Inflammatory macrophage (primary cell): ENCODE measurements around the gene C22orf31.
"Not testable (repeated sequence)": the region's sequence is repeated elsewhere in the genome, so short reads cannot be mapped to it uniquely, and the experiment has no call there.

Experiments used
- DNase-seq, 2 donors: peaks; one replicate each; pipeline ENCODE4 v3.0.0-alpha.2; 2020 to 2022

C22orf31 gene

DNA sequence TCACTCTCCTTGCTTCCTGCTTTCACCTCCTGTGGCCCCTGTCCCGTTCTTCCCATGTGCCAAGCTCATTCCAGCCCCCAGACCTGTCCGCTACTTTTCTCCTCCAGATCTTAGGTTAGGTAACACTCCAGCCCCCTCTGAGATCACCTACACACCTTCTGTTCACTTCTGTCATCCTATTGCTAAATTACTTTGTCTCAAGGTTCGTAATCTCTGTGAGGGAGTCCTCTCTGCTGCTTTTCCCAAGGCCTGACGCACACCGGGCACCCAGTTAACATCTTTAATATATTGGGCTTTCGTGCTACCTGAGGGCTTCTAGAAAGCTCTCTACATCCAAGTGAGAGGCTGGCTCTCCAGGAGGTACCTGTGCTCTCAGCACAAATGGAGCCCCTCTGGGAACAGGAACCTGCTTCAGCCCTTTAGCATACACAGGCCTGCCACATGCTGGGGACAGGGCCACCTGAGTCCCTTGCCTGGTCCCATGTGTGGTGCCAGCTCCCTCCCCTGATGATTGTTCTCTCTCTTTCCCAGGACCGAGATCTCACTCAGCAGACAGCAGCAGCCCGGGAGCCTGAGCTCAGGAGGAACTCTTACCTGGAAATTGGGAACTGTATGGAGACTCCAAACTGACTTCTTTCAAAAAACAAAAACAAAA, 8.5 kb downstream of the C22orf31 start:
- no peak for DNase-seq

DNA sequence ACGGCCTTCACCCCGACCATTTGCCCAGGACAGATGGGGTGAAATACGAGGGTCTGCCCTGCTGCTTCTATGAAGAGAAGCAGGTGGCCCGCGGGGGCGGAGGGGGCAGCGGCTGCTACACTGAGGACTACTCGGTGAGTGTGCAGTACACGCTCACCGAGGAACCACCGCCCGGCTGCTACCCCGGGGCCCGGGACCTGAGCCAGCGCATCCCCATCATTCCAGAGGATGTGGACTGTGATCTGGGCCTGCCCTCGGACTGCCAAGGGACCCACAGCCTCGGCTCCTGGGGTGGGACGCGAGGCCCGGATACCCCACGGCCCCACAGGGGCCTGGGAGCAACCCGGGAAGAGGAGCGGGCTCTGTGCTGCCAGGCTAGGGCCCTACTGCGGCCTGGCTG, 11.2 kb downstream of the C22orf31 start:
- DNase-seq: no peak

DNA sequence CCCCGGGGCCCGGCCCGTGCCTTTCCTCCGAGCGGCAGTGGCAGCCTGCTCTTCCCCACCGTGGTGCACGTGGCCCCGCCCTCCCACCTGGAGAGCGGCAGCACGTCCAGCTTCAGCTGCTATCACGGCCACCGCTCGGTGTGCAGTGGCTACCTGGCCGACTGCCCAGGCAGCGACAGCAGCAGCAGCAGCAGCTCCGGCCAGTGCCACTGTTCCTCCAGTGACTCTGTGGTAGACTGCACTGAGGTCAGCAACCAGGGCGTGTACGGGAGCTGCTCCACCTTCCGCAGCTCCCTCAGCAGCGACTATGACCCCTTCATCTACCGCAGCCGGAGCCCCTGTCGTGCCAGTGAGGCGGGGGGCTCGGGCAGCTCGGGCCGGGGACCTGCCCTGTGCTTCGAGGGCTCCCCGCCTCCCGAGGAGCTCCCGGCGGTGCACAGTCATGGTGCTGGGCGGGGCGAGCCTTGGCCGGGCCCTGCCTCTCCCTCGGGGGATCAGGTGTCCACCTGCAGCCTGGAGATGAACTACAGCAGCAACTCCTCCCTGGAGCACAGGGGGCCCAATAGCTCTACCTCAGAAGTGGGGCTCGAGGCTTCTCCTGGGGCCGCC, 11.9 kb downstream of the C22orf31 start:
- no peak for DNase-seq

DNA sequence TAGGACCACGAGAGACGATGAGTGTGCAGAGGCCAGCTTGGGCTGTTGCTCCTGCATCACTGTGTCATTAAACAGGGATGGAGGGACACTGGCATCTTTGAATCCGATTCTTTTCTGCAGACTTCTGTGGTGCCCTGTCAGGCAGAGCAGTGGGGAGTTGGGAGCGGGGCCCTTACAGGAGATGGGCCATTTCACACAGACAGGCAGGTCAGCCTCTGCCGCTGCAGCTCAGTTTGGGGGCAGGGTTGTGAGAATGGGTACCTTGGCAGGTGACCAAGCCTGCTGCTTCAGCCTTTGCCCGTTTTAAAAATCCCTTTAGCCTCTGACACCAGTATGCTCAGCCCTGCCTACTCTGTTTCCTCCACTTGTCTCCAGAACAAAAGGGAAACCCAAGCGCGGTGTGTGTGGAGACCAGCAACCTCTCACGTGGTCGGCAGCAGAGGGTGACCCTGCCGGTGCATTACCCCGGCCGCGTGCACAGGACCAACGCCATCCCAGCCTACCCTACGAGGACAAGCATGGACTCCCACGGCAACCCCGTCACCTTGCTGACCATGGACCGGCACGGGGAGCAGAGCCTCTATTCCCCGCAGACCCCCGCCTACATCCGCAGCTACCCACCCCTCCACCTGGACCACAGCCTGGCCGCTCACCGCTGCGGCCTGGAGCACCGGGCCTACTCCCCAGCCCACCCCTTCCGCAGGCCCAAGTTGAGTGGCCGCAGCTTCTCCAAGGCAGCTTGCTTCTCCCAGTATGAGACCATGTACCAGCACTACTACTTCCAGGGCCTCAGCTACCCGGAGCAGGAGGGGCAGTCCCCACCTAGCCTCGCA, 12.6 kb downstream of the C22orf31 start:
- no peak for DNase-seq

DNA sequence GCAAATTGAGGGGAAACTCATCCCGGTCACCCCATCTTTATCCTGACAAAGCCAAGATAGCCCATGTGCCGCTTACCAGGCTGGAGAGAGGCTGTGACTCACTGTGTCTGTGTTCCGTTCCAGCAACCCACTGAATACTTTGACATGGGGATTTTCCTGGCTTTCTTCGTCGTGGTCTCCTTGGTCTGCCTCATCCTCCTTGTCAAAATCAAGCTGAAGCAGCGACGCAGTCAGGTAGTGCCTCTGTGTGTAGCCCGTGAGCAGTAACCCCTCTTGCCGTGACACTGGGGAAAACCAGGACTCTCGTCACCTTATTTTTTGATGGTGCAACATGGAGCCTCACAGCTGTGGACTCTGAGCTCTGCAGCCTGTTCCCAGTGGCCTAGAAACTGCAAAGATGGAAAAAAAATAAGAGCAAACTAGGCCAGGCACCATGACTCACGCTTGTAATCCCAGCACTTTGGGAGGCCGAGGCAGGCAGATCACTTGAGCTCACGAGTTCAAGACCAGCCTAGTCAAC, 16.9 kb downstream of the C22orf31 start:
- no peak for DNase-seq

DNA sequence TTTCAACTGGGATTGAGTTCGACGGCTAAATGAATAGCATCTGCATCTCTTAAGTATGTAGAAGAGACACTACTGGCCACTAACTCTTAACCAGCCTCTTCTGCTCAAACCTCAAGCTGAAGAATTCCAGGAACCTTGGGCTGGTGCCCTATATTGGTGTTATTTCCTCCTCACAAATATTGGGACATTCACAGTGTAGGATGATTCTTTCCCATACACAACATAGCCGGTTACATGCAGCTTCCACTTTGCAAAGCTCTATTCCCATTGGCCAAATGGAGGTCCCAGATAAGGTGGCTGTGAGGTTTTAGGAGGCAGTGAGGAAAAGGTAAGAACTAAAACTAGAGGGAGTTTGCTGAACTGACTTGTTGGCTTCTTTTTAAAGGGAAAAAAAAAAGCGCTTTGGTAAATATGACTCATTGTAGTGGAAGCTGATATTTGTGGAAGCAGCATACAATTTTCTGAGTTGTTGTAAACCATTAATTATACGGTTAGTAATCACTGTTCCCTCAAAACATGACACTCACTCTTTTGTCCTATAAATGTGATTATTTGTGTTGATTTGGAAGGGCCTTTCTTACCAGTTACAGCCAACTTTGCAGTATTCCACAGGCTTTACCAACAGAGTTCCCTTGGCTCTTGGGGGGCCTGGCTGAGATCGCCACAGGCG, 17.6 kb downstream of the C22orf31 start:
- no peak for DNase-seq

DNA sequence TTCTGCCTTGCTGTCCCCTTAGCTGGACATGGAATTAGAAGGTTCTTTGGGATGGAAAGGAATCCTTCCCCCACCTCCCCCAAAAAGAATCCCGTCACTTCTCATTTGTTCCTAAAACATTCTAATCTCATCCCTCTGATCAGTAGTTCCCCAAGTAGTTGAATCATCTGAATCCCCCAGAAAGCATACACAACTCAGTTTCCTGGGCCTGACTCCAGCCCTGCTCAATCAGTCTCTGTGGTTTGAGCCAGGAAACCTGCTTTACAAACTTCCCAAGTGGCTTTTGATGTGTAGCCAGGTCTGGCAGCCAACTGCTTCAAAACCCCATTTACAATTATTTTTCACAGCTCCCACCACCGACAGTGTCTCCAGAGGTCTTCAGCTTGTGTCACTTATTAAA, 20.2 kb downstream of the C22orf31 start:
- DNase-seq: no peak

DNA sequence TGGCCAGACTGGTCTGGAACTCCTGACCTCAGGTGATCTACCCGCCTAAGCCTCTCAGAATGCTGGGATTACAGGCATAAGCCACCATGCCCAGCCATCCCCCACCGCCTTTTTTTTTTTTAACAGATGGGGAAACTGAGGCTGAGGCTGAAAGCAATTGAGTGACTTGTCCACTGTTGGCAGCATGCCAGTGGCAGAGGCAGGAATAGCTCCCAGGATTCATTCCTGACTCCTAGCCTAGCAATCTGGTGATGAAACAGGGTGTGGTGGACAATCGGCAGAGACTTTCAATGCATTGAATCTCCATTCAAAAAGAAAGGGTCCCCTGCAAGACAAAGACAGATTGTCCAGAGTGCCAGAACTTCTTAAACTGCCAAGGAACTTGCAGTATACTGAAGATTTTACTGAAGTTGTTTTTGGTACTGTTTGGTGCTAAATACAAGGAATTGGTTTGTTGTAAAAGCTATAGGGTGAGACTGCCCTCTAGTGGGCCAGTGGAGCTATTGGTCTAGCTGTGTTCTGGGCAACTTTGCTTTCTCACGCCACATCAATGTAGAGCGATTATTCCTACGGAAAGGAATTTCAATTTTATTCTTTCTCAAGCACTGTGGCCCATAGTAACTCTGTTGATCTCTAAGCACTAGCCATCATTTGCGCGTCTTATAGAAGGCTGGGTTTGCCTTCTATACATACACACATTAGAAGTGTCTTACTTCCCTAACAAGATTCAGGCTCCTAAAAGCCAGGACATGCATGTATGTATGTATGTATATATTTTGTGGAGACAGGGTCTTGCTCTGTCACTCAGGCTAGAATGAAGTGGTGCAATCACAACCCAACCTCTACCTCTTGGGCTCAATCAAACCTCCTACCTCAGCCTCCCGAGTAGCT, 21.0 kb downstream of the C22orf31 start:
- peak; percentile 65 to 75 for DNase-seq

DNA sequence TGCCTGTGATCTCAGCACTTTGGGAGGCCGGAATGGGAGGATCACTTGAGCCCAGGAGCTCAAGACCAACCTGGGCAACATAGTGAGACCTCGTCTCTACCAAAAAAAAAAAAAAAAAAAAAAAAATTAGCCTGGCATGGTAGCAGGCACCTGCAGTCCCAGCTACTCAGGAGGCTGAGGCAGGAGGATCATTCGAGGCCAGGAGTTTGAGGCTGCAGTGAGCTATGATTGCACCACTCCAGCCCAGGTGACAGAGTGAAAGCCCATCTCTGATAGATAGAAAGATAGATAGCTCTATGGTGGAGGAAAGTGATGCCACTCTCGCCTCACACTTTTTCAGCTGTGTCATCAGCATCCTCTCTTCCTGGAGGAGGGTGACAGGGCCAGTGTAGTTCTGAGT, 21.9 kb downstream of the C22orf31 start:
- DNase-seq: not testable (repeated sequence)

DNA sequence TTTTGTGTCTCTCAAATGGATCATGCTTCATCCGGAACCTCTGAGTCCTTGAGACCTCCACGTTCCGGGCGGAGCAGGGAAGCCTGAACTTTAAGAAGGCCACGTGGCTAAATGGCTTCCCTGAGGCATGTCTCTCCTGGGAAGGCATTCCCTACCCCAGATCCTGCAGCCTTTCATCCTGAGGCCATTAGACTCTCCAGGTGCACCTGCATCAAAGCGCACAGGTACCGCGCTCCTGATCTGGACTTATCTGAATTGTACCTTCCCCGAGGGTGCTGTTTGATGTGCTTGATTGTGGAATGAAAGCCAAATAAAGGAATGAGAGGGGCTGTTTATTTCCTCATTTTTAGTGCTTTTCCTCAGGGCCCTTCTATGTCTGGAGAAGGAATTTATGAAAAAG, 22.5 kb downstream of the C22orf31 start:
- no peak for DNase-seq

DNA sequence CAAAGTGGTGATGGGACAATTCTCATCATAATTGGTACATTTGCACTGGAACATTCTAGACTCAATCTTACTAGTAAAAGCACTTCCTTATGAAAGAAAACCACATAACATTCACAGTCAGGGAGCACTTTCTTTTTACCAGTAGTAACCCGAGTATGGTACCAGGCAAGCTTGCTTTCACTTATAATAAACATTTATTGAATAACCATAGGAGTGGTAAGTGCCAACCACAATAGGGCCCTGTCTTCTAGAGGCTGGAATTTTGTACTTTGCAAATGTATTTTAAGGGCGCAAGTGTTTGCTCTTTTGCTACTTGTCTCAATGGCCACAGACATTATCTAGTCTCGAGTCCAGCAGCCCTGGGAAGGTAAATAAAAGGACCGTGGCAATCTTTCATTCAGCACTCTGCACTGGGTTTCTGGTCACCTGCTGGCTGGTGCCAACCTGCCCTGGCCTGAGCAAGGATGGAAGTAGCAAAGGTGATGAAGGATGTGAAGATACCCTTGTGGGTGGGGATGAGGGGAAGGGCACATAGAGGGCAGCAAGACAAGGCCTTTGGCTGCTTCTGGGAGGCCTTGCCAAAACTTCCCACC, 24.2 kb downstream of the C22orf31 start:
- DNase-seq: no peak

DNA sequence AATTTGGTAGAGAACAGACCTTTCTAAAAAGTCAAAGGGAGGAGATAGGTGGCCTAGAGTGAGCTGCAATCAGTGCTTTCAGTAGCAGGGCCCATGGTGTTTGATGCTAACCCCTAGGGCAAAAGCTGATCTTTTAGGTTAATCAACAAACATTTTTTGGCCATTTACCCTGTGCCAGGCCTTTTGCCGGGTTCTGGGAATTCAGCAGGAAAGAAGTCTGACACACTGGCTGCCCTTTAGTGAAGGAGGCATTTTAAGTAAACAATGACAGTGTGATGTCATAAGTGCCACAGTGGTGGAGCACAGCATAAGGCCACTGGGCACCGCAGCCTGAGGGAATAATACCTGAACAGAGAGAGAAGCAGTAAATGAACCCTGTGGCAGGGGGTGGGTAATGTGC, 29.0 kb downstream of the C22orf31 start:
- DNase-seq: no peak

DNA sequence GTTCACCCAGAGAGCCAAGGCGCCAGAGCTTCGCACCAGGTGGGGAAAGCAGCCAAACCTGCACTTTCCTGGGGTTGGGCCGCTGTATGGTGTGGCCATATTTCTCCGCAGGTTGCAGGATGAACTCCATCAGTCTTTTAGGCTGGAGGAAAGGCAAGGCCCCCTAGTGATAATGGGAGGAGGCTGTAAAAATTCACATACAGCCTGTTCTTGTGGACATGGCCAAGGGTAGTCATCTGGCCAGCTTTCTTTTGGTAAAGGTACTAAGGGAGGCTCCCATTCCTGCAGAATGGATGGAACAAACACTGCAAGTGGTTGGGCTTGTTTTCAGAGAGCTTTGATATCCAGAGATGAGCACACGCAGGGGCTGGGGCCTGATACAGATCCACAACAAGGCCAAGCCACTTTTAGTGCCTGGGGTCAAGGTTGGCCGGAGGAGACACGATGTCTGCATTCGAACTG, 29.6 kb downstream of the C22orf31 start:
- DNase-seq: no peak

DNA sequence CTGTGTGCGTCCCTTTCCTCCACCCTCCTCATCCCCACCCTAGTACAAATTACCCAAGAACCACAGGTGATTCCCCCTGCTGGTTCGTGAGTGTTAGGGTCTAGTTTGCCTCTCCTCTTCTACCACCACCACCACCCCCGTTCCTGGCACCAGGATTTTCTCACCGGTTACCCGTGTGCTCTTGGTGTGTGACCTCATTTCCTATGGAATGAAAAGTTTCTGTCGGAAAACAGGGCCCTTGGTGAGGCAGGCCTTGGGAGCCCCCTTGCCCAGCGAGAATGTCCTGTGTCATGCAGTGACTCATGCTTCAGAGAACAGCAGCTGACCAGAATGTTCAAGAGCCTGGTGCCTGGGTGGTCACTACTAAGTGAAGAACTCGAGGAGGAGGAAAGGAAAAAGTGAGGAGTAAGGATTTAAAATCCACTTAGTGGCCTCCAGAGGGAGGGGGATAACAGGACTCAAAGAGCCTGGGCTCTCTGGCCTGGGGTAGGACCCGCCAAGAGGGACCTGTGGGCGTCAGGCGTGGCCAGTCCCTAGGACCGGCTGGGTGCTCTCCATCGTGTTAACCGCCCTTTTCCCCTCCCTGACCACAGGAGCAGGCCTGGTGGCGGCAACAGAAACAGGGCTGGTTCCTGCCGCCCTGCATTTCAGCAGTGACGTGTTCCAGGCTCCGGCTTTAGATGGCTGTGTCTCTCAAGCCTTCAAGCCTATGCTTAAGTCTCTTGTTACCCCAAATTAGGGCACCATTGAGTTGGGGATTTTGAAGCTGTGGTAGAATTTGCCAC, 30.2 kb downstream of the C22orf31 start:
- peak in 1 of 2 donors; percentile 17 for DNase-seq

DNA sequence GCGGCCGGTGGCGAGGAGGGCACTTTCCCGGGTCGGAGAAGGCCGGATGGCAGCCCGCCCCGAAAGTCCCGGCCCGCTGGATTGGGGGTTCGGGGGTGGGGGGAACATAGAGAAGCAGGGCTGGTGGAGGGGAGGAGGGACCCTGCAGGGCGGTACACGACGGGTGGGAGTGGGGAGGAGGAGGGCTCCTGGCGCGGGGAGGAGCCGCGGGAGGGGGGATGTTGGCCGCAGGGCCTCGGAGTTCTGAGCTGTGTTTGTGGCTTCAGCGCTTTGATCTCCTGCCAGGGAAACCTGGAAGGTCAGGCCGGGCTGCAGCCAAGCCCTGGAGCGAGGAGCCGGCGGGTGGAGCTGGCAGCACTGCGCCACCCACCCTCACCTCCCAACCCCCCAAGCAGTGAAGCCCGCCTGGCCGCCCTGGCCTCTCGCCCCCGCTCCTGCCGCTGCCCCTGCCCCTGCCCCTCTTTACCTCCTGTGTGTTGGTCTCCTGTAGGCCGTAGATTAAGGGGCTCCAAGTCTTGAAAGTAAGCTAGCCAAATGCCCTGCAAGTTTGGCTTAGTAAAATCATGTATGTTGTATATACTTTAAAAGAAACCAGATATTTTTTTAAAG, 30.9 kb downstream of the C22orf31 start:
- DNase-seq: no peak

DNA sequence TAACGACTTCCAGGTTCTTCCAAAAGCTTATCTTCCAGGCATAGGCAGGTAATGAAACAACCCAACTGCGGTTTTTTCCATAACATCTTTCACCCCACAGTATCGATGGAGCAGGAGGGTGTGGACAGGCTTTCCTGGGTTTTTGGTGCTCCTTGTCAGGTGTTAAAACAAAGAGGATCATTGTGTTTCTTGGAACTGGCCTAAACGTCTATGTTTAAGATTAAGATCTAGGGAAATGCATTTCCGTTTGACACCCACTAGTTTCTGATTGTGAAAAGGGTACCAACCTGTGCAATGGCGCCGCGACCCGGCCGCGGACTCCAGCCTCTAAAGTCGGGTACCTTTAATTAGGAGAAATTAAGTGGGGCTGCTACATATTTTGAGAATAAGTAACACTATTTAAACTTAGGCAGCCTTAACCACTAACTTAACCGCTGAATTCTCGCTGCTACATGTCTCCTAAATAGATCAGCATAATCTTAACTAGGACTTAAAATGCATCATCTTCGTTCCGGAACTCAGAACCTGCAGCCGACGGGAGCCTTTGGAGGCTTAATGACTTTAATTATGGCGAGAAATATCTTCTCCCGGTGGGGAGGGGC, 31.5 kb downstream of the C22orf31 start:
- DNase-seq: no peak

DNA sequence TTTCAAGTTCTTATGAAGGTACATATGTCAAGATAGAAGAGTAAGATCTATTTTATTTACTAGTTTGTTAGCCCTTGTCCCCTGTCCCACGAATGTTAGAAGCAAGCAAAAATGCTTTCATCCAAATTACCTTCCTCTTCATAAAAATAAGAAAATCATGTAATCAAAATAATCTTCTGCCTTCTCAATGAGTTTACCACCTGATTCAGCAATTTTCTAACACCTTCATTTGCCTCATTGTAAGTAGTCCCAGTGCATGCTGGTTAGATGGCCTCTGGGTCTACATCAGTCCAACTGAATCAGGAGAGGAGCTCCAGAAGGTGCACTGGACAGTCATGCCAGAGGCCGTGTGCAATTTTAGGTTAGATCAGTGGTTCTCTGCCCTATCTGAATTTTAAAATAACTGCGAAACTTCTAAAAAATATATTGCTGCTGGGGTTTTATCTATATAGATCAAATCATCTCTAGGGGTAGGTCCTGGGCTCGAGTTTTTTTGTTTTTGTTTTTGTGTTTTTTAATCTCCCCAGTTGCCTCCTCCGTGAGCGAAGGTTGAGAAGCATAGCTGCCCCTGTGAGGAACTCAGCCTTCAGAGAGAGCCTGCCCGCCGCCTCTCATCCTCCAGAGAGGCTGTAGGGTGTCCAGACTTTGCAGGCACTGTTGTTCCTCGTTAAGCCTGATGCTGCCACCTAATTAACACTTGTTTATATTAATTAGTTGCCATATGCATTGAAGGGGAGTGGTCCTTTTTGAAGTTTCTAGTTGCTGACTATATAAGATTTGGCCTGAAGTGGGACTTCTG, 32.2 kb downstream of the C22orf31 start:
- DNase-seq: no peak

DNA sequence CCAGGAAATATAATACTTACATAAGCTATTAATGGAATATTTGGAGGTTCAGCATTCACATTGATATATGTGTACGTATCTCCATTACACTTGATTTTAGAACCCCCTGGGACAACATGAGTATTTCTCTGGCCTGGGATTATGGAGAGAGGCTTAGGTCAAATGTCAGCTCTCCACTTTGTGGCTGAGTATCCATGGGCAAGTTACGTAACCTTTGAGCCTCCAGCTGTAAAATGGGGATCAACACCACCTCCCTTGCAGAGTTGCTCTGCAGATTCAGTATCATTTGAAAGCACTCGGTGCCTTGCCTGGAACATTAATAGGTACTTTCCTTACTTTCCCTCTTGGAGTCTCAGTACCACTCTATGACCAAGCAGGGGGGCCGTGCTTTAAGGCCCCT, 33.2 kb downstream of the C22orf31 start:
- no peak for DNase-seq

DNA sequence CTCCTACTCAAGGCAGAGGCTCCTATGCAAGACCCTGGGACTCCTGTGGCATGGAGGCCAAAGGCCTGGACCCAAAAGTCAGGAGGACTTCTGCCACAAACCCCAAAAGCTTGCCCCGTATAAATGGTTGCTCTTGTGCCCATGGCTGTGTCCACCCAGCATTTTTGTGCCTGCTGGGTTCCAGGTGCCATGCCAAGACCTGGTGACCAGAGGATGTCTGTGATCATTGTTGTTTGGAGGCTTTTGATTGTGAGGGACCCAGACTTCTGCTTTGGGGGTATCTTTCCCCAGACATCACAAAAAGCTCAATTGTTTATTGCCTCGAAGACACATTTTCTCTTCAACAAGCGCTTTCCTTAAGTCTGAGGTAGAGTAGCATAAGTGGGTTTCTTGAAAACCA, 35.1 kb downstream of the C22orf31 start:
- no peak for DNase-seq
